Measurements from ENCODE around the gene FCHO2.

- TF ChIP-seq, protein P1, sequence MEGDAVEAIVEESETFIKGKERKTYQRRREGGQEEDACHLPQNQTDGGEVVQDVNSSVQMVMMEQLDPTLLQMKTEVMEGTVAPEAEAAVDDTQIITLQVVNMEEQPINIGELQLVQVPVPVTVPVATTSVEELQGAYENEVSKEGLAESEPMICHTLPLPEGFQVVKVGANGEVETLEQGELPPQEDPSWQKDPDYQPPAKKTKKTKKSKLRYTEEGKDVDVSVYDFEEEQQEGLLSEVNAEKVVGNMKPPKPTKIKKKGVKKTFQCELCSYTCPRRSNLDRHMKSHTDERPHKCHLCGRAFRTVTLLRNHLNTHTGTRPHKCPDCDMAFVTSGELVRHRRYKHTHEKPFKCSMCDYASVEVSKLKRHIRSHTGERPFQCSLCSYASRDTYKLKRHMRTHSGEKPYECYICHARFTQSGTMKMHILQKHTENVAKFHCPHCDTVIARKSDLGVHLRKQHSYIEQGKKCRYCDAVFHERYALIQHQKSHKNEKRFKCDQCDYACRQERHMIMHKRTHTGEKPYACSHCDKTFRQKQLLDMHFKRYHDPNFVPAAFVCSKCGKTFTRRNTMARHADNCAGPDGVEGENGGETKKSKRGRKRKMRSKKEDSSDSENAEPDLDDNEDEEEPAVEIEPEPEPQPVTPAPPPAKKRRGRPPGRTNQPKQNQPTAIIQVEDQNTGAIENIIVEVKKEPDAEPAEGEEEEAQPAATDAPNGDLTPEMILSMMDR (IDR thresholded peaks at IDR 0.05): no peak
- no peak for TF ChIP-seq EZH2 (IDR thresholded peaks at IDR 0.05)
Measured at GRCh38 chr5:73019766-73020165, 63.9 kb downstream of the FCHO2 start.

Data from neural progenitor cell (in vitro differentiated cells).